GM21360 (cell line): ENCODE measurements around the gene PCF11.

Experiments used
- ATAC-seq: cut with Tn5 transposase; IDR thresholded peaks from one replicate; pipeline ENCODE4 v1.9.1; 2021; ENCODE audit warnings: mild to moderate bottlenecking, moderate library complexity; ENCODE audit not compliant: unreplicated experiment

The PCF11 gene

GRCh38 chr11:83153764-83154163, 3.2 kb upstream of the PCF11 start:
- ATAC-seq = no peak

GRCh38 chr11:83156144-83156995, 561 bp upstream of the PCF11 start:
- peak; percentile 95 for ATAC-seq

DNA sequence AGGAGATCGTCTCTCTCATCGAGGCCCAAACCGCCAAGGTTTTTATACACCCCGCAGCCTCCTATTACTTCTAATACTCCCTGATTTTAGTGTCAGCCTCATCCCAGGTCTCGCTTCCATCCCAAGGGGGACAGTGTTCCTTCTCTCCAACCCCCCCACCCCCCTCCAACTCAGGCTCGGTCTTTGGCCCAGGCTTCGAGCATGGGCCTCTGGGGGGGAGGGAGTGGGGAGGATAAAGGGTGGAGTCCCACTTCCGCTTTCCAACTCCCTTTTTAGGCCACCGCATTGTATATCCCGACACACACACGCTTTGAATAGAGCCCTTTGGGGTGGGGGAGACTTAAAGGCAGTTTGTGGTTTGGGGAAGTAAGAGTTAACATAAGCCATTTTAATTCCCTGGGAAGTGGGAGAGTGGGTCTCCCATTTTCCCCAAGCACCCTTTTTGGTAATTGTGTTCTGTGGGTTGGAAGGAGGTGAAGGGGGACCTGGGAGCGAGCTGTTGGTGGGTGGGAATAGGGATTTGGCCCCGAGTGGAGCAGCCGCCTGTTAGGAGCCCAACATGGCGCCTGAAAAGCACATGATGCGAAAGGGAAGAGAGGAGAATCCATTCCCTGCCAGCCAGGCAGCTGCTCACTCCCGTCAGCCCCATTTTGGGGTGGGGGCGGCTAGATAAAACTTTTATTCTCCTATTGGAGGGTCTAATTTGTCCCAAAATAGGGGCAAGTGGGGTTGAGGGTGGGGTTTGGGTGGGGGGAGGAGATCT, 844 bp downstream of the PCF11 start:
- no peak for ATAC-seq

- no peak for ATAC-seq
Measured at GRCh38 chr11:83158357-83158786, 1.4 kb downstream of the PCF11 start.

GRCh38 chr11:83158965-83159901, 2.3 kb downstream of the PCF11 start:
- ATAC-seq = no peak

- no peak for ATAC-seq
Measured at GRCh38 chr11:83159902-83160865, 3.3 kb downstream of the PCF11 start.

DNA sequence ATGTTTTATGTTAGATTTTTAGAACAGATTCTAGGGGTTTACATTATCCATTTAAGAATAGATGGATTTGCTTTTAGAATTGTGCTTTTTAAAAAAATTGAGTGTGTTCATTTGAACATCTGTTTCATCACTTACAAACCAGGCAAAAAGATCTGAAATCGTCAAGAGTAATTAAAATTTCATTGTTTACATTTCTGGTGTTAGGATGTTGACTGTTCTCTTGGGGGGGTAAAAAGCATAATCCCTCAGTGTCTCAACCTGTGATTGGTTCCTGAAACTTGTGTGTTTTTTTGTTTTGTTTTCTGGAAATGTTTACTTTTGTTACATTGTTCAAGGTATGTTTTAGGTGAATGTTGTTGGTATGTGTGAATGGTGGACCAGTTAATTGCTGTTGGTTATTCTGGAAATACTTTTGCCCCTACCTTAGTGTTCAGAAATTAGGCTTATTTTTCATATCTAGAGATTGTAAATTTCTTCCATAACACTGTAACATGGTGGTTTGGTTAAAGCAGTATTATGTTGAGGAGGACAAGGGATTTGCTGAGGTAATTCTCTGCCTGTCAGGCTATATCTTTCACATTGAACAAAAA, 4.8 kb downstream of the PCF11 start:
- no peak for ATAC-seq

DNA sequence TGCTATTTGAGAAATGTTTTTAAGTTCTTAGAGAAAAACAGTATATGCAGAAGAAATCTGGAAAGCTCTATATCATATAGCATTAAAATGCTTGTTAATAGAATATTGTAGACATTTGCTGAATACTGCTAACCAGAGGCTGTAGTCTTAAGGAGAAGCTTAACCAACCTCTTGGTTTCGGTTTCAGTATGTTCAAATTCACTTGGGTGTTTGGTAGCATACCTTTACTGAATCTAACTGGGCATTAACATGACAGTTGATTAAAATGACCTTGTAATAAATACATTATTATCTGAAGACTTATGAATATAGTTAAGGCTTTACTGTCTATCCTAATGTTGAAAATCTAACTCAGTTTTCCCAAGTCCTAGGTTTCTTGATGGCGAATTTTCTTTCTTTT, 5.4 kb downstream of the PCF11 start:
- ATAC-seq = peak; percentile 42

DNA sequence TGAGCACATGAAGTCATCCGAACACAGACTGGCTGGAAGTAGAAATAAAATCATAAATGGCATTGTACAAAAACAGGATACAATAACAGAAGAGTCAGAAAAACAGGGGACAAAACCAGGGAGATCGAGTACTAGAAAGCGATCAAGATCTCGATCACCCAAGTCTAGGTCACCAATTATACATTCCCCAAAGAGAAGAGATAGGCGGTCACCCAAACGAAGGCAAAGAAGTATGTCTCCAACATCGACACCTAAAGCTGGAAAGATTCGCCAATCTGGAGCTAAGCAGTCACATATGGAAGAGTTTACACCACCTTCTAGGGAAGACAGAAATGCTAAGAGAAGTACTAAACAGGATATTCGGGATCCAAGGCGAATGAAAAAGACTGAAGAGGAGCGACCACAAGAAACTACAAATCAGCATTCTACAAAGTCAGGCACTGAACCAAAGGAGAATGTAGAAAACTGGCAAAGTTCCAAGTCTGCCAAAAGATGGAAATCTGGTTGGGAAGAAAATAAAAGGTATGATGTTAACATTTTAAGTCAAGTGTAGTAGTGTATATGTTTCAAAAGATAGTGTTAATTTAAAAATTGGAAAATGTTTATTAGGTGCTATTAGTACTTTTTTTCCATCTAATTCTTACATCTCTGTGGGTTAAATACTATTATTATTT, 9.4 kb downstream of the PCF11 start:
- no peak for ATAC-seq

GRCh38 chr11:83168756-83169155, 11.8 kb downstream of the PCF11 start:
- no peak for ATAC-seq

DNA sequence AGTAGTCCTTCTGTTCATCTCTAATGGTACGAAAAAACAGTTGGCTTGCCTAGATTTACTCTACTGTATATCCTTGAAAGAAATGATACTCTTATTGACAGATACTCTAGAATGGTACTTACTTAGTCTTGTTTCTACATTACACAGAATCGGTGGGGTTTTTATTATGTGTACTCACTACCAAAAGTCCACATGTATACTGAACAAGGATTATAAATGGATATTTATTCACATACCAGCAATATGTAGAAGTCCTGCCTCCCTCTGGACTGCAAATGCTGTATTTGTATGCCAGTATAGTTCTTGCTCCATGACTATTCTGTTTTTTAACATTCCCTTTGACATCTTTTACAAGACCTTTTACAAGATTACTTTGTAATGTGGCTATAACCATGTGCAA, 13.9 kb downstream of the PCF11 start:
- ATAC-seq = no peak

DNA sequence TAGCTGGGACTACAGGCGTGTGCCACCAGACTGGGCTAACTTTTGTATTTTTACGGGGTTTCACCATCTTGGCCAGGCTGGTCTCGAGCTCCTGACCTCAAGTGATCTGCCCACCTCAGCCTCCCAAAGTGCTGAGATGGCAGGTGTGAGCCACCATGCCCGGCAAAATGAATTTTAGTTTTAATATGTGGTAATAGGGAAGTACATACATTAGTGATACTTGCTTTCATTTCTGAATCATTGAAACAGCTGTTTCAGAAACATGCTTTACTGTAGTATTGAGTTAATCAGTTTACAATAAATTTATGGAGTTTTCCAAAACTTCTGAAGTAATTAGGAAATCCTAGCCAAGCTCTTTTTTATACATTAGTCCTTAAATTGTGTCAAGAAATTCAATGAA, 15.6 kb downstream of the PCF11 start:
- no peak for ATAC-seq

- no peak for ATAC-seq
Measured at GRCh38 chr11:83174008-83174407, 17.1 kb downstream of the PCF11 start.

DNA sequence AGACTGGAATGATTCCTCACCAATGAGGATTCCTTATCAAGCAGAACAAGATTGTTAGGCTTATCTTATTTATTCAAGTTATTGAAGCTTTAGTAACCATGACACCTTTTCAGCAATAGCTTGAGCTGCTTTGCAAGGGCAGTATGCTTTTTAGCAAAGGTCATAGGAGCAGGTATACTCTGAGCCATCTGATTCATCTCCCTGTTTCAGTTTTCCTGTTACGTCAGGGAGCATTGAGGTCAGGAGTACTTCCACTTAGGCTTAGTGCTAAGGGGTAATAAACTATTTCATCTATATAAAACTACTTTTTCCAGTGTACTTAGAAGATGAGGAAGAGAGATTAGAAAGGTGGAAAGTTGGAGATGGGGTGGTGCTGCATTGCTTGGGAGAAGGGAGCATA, 18.9 kb downstream of the PCF11 start:
- no peak for ATAC-seq

- no peak for ATAC-seq
Measured at GRCh38 chr11:83181815-83182214, 24.9 kb downstream of the PCF11 start.

- ATAC-seq = no peak
Measured at GRCh38 chr11:83185767-83186166, 28.8 kb downstream of the PCF11 start.

DNA sequence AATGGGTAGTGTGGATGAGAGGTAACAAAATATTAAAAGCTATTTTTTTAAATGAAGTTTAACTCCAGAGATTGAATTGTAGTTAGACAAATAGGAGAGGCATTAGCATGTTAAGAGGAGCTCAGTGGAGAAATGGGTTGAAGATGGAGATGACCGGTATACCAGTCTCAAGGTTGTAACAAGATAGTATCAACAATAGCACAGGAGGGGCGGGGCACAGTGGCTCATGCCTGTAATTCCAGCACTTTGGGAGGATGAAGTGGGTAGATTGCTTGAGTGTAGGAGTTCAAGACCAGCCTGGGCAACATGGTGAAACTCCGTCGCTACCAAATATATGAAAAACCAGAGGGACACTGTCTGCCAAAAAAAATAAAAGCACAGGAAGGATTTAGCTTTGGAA, 30.5 kb downstream of the PCF11 start:
- ATAC-seq = no peak

GRCh38 chr11:83191491-83191890, 34.6 kb downstream of the PCF11 start:
- ATAC-seq = no peak

DNA sequence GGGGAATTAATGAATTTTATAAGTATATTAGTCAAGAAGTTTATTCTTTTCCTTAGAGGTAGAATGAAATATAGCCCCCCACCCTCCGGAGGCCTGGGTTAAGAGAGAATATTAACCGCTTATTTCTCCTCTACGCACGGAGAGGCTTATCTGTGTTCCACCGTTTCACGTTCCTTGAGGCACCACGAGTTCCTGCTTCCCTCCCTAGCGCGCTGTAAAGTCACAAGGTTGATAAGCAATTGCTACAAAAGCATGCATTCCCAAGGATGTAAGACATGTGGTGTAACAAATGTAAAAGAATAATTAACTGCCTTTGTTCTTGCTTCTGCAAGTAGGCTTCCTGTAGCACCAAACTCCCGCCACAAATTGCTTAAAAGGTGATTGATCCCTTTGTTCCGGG, 35.1 kb downstream of the PCF11 start:
- ATAC-seq = no peak
